SK-N-MC (cell line): ENCODE data around the gene LAMP5.

Experiments used
- EZH2 ChIP-seq: fragments of 200-600 bp; sonication (generic); IDR thresholded peaks from one replicate; pipeline ENCODE4 v1.6.1; 2017; ENCODE audit warnings: antibody characterized with exemption
- POLR2AphosphoS5 ChIP-seq: IDR thresholded peaks from 2 replicates; pipeline ENCODE4 v1.6.1; 2012; ENCODE audit warnings: mild to moderate bottlenecking, low read depth, low read length, borderline replicate concordance

- no peak for TF ChIP-seq EZH2
- no peak for TF ChIP-seq POLR2AphosphoS5
Observed at GRCh38 chr20:9573335-9574151, 59.2 kb downstream of the LAMP5 start.
